Mucosa of descending colon (tissue), 3 donors: ENCODE results near the gene APOC1. TPM values are rescaled to one million over a fixed set of nuclear protein-coding genes. Genes with fewer than 3 reads are reported as not detected.

Source experiments
- ATAC-seq: fragments of 200-7000 bp; cut with Tn5 transposase; one replicate; pipeline ENCODE4 v1.9.1; 2020; ENCODE audit warnings: mild to moderate bottlenecking, moderate library complexity
- DNase-seq, 3 donors: peaks; one replicate each; pipeline ENCODE4 v3.0.0-alpha.2; 2020
- H3K36me3 ChIP-seq: fragments of 200-600 bp; one replicate; pipeline ENCODE4 v1.8.0; 2021; ENCODE audit warnings: low read depth, mild to moderate bottlenecking
- H3K4me1 ChIP-seq: fragments of 200-600 bp; one replicate; pipeline ENCODE4 v1.8.0; 2021; ENCODE audit warnings: low read depth, mild to moderate bottlenecking
- H3K4me3 ChIP-seq: fragments of 200-600 bp; one replicate; pipeline ENCODE4 v1.8.0; 2021; ENCODE audit warnings: mild to moderate bottlenecking
- H3K9me3 ChIP-seq: fragments of 200-600 bp; one replicate; pipeline ENCODE4 v1.8.0; 2021; ENCODE audit warnings: mild to moderate bottlenecking
- intact Hi-C, 2 donors: fragments of 100-400 bp; cut with DNase I in 1 of 2; cut with micrococcal nuclease in 1 of 2; formaldehyde crosslinking; loops; one replicate each; pipeline versions ENCODE4 v1.11.0 to v1.11.1; 2022; cut with DNase I, micrococcal nuclease
- total RNA-seq, 3 donors: library from RNA; stranded (reverse); fragmentation: NEBNext Ultra II Directional in 2 of 3; extraction: Animal tissue kit (Norgen Biotek cat#: 25700) in 2 of 3; gene quantifications; one replicate each; pipeline versions ENCODE4 v1.2.1 to v1.2.4, GENCODE V29; 2021 to 2023
- TF ChIP-seq, protein P1 (sequence below): fragments of 200-600 bp; IDR thresholded peaks from one replicate; pipeline ENCODE4 v1.8.0; 2022; ENCODE audit warnings: antibody characterized with exemption, mild to moderate bottlenecking
- donor health status: DM: no; HTN: no; CAD: no; lungs with moderate emphysema.
- donor health status: DM: no; HTN: no; CAD: no.
- donor health status: DM: no; HTN: yes; CAD: no.

APOC1 gene
- total RNA-seq, 3 donors from 2014 or later, result 3.6 to 12.7 (median 9.8) TPM

DNA sequence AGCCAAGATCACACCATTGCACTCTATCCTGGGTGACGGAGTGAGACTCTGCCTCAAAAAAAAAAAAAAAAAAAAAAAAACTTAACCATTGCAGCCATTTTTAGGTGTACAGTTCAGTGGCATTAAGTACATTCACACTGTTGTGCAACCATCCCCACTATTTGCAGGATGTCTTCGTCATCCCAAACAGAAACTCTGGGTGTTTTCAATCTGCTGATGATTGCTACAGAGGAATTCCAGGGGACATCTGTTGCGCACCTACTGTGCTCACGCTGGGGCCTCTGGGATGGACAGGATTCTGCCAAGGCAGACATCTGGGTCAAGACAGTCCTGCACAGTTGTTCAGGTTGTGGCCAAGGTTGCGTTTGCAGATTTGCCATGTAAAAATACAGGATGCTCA is 25.3 kb downstream of the APOC1 start:
- TF ChIP-seq, protein P1, sequence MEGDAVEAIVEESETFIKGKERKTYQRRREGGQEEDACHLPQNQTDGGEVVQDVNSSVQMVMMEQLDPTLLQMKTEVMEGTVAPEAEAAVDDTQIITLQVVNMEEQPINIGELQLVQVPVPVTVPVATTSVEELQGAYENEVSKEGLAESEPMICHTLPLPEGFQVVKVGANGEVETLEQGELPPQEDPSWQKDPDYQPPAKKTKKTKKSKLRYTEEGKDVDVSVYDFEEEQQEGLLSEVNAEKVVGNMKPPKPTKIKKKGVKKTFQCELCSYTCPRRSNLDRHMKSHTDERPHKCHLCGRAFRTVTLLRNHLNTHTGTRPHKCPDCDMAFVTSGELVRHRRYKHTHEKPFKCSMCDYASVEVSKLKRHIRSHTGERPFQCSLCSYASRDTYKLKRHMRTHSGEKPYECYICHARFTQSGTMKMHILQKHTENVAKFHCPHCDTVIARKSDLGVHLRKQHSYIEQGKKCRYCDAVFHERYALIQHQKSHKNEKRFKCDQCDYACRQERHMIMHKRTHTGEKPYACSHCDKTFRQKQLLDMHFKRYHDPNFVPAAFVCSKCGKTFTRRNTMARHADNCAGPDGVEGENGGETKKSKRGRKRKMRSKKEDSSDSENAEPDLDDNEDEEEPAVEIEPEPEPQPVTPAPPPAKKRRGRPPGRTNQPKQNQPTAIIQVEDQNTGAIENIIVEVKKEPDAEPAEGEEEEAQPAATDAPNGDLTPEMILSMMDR, result no peak
- Histone ChIP-seq H3K4me1 (no peaks in the 10 kb centered on the region), H3K4me3 (no peak overlapping the region), H3K9me3 (no peaks in the 10 kb centered on the region), H3K36me3 (no peaks in the 10 kb centered on the region)
- intact Hi-C loops, result no loop called here
- ATAC-seq, result no peak
- DNase-seq, result no peak

DNA sequence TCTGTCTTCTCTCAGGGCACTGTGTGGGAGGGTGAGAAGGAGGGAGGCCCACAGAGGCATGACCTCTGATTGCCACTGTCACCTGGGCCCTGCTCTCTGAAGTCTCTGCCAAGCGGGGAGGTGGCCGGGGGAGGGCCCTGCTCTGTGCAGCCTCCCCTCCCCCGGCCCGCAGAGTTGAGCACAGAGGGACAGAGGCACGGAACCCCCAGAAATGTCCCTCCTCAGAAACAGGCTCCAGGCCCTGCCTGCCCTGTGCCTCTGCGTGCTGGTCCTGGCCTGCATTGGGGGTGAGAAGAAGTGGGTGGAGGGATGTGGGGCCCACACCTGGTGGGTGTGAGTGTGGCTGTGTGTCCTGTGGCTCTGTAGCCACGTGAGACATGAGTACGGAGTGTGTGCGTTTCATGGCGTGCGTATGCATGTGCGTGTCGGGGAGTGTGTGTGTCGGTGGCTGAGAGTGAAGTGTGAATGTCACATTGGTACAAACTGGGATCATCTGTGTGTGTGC is 27.7 kb downstream of the APOC1 start, which contains the start of gene APOC4:
APOC4 (plus strand) TSS at position 171 of the 505 bp plus-strand sequence; CDS start at position 212, 41 bp downstream.
- intact Hi-C loops, result no loop called here
- no peak for ATAC-seq
- TF ChIP-seq, protein P1, result no peak

DNA sequence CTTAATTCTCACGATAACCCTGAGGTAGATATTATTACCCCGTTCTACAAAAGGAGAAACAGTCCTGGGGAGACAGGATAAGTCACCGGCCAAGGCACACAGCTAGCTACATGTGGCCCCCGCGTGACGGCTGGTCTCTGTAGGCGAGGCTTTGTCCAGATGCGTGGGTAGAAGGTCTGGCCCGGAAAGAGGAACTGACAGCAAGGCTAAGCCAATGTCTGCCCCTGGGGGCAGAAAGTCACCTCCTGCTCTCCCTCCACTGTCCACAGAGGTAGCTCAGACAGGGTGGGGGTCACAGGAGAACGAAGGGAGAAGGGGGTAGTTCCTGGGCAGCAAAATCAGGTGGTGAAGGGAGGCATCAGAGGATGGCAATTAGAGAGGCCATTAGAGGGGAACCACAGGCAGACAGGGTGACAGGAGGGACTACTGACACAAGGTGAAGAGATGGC is 29.4 kb downstream of the APOC1 start:
- ATAC-seq (peak; percentile 73), DNase-seq (peak in 2 of 3 donors; percentile 58 to 72)
- intact Hi-C loops, result no loop called here
- Histone ChIP-seq H3K9me3 (no peaks in the 10 kb centered on the region), H3K4me1 (no peaks in the 10 kb centered on the region), H3K36me3 (no peaks in the 10 kb centered on the region), H3K4me3 (no peak overlapping the region)
- TF ChIP-seq, protein P1, result no peak

More for the DNA sequence above, 27.7 kb downstream of the APOC1 start, which contains the start of gene APOC4:
- Histone ChIP-seq H3K4me1 (no peaks in the 10 kb centered on the region), H3K9me3 (no peaks in the 10 kb centered on the region), H3K4me3 (no peak within 1 kb of the TSS), H3K36me3 (no peaks in the 10 kb centered on the region)
- no peak for DNase-seq

DNA sequence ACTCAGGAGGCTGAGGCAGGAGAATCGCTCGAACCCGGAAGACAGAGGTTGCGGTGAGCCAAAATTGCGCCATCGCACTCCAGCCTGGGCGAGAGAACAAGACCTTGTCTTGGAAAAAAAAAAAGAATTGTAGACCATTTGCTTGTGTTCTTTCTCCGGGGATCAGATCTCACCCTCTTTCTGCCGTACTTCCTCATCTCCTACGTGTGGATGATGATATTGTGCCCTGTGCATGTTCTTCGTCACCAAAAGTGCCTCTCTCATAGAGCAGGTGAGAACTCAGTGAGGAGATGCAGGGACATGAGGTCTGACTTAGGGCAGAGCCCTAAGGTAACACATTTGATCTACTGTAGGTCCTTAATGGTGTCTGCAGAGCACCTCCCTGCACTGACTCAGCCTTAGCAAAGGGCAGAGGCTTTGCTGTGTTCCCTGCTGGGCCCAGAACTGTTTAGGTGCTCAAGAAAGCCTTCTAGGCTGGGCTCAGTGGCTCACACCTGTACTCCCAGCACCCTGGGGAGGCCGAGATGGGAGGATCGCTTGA is 32.7 kb downstream of the APOC1 start:
- Histone ChIP-seq H3K36me3 (no peaks in the 10 kb centered on the region), H3K4me1 (peaks cover 2% of the 10 kb centered on the region), H3K4me3 (no peak overlapping the region), H3K9me3 (no peaks in the 10 kb centered on the region)
- no peak for DNase-seq
- intact Hi-C loops, result no loop called here
- ATAC-seq, result no peak
- TF ChIP-seq, protein P1, result no peak

DNA sequence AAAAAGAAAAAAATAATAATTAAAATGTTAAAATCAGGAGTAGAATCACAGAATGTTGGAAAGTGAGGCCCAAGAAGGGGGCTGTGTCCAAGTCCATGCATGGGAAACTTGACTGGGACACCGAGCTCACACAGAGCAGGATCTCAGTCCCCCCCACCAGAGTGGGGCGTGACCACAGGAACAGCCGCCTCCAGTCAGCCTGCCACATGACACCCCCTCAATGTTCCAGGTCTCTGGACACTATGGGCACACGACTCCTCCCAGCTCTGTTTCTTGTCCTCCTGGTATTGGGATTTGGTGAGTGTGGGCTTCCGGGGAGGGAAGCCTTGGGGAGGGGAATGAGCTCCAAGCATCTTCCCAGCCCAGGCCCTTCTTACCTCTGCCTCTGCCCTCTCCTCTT is 33.8 kb downstream of the APOC1 start:
- DNase-seq (no peak), ATAC-seq (no peak)
- no peak overlapping the region for H3K4me3 ChIP-seq
- intact Hi-C loops, result no loop called here
- no peaks in the 10 kb centered on the region for H3K36me3 ChIP-seq
- H3K9me3 ChIP-seq, result no peaks in the 10 kb centered on the region
- peaks cover 4% of the 10 kb centered on the region for H3K4me1 ChIP-seq
- TF ChIP-seq, protein P1, result no peak
